NCI-H2081 (cell line): ENCODE results near the gene CBS.
"Not testable (repeated sequence)": the region's sequence is repeated elsewhere in the genome, so short reads cannot be mapped to it uniquely, and the experiment has no call there.

Source experiments
- DNase-seq, 2 experiments: peaks; one replicate each; lab custom pipeline; 2025; lab: John Stamatoyannopoulos, UW

Gene CBS

GRCh38 chr21:43075170-43076022 lies at the start of gene CBS:
Gene CBS, minus strand, starts transcription at chr21:43075835. Its CDS starts 3,642 bp downstream, at chr21:43072193.
- not testable (repeated sequence) for DNase-seq

- DNase-seq = not testable (repeated sequence)
Observed at GRCh38 chr21:43115956-43116355, 40.3 kb upstream of the CBS start.

GRCh38 chr21:43114483-43114882 lies 38.8 kb upstream of the CBS start:
- not testable (repeated sequence) for DNase-seq

GRCh38 chr21:43109006-43109405 lies 33.4 kb upstream of the CBS start:
- not testable (repeated sequence) for DNase-seq

- DNase-seq = not testable (repeated sequence)
Observed at GRCh38 chr21:43108177-43108576, 32.5 kb upstream of the CBS start.

GRCh38 chr21:43107794-43108137 lies 32.1 kb upstream of the CBS start:
- not testable (repeated sequence) for DNase-seq

GRCh38 chr21:43106965-43107793 lies 31.5 kb upstream of the CBS start, which contains the start of gene U2AF1:
Gene U2AF1, minus strand, starts transcription at chr21:43107570. Its CDS starts 76 bp downstream, at chr21:43107494.
- not testable (repeated sequence) for DNase-seq

- not testable (repeated sequence) for DNase-seq
Observed at GRCh38 chr21:43104642-43105041, 29.0 kb upstream of the CBS start.

- not testable (repeated sequence) for DNase-seq
Observed at GRCh38 chr21:43102281-43102680, 26.6 kb upstream of the CBS start.

GRCh38 chr21:43101676-43102075 lies 26.0 kb upstream of the CBS start:
- not testable (repeated sequence) for DNase-seq

- not testable (repeated sequence) for DNase-seq
Observed at GRCh38 chr21:43101000-43101399, 25.4 kb upstream of the CBS start.

- not testable (repeated sequence) for DNase-seq
Observed at GRCh38 chr21:43091979-43092614, 16.5 kb upstream of the CBS start.

- DNase-seq = not testable (repeated sequence)
Observed at GRCh38 chr21:43090947-43091346, 15.3 kb upstream of the CBS start.

- not testable (repeated sequence) for DNase-seq
Observed at GRCh38 chr21:43089463-43089862, 13.8 kb upstream of the CBS start.

- not testable (repeated sequence) for DNase-seq
Observed at GRCh38 chr21:43082587-43083300, 7.1 kb upstream of the CBS start.

- not testable (repeated sequence) for DNase-seq
Observed at GRCh38 chr21:43076643-43077042, 1.0 kb upstream of the CBS start.

- not testable (repeated sequence) for DNase-seq
Observed at GRCh38 chr21:43076023-43076637, 495 bp upstream of the CBS start.

- not testable (repeated sequence) for DNase-seq
Observed at GRCh38 chr21:43074401-43075169, 1.1 kb downstream of the CBS start.

GRCh38 chr21:43072742-43073141 lies 2.9 kb downstream of the CBS start:
- not testable (repeated sequence) for DNase-seq

GRCh38 chr21:43069682-43070081 lies 6.0 kb downstream of the CBS start:
- not testable (repeated sequence) for DNase-seq
